Left hindlimb (tissue), 1 donor: ENCODE data around the gene IL32.
"Not testable (repeated sequence)": the region's sequence is repeated elsewhere in the genome, so short reads cannot be mapped to it uniquely, and the experiment has no call there.

Source experiments
- DNase-seq: peaks from one replicate; pipeline ENCODE4 v3.0.0-alpha.2; 2018

The IL32 gene

DNA sequence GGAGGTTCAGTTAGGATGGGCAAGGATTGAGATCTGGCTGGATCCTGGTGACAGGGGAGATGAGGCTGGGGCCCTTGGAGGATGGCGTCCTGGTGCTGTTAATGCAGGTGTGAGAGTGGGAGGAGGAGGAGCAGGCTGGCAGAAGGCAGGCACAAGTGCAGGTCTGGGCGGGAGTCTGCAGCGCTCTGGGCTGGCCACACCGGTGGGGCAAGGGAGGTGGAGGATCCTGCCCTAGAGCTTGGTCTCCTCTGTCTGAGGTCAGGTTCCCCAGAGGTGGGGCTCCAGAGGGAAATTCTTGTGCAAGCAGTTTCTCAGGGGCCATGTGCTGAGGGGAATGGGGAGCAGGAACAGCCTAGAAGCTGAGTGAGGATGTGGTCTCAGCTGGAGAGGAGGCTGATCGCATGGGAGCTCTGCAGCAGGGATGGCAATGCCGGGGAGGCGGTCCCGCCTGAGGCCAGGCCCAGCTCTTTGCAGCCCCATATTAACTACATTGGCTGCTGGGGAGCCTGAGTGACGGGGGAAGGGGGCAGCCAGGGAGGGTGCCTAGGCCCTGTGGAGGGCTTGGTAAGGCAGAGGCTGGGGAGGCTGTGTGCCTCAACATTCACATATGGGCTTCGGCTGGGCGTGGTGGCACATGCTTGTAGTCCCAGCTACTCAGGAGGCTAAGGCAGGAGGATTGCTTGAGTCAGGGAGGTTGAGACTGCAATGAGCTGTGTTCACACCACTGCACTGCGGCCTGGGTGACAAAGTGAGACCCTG, 12.7 kb upstream of the IL32 start:
- DNase-seq = not testable (repeated sequence)

- DNase-seq = not testable (repeated sequence)
These were observed 12.1 kb upstream of the IL32 start for GRCh38 chr16:3053330-3053710.

- DNase-seq = no peak
These were observed 10.3 kb upstream of the IL32 start for GRCh38 chr16:3054965-3055733.

DNA sequence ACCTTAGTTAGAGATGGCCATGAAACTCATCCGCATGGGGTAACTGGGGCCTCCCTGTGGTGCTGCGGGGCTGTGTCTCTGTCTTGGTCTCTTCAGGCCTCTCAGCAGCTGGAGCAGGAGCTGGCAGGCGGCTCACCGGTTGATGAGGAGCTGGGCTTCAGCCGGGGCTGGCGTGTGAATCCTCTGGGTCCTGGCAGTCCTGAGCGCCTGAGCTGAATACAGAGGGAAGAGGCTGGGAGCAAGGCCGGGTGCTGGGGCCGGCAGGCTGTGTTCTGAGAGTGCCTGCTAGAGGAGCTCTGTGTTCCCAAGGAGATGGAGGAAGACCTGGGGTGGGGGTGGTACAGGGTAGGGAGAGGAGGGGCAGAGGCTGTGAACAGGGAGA, 9.7 kb upstream of the IL32 start:
- not testable (repeated sequence) for DNase-seq

GRCh38 chr16:3056336-3057180, 8.9 kb upstream of the IL32 start:
- DNase-seq = no peak

DNA sequence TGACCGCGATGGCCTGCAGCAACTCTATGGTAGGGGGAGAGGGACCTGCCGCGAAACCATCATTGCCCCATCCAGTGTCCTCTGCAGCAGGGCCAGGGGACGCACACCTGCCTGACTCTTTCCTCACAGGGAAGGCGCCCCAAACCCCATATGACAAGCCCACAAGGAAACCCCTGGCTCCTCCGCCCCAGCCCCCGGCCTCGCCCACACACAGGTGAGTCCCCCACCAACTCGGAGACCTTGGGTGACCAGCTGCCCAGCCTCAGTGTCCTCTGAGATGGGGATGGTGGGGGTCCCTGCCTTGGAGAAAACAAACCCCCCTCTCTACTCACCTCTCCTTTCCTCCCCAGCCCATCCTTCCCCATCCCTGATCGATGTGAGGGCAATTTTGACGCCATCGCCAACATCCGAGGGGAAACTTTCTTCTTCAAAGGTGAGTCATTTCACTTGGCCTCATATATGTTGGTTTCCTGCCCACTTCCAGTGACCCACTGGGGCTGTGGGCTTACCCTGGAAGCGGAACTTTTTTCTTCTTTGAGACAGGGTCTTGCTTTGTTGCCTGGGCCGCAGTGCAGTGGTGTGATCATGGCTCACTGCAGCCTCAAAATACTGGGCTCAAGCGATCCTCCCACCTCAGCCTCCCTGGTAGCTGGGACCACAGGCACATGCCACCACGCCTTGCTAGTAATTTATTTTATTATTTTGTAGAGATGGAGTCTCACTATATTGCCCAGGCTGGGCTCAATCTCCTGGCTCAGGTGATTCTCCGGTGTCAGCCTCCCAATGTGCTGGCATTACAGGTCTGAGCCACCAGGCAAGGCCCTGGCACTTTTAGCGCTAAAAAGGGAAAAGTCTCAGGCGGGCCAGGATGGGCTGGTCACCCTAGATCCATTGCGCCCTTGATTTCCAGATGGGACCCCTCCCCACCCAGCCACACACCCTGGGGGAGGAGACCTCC, 8.0 kb upstream of the IL32 start:
- no peak for DNase-seq

DNA sequence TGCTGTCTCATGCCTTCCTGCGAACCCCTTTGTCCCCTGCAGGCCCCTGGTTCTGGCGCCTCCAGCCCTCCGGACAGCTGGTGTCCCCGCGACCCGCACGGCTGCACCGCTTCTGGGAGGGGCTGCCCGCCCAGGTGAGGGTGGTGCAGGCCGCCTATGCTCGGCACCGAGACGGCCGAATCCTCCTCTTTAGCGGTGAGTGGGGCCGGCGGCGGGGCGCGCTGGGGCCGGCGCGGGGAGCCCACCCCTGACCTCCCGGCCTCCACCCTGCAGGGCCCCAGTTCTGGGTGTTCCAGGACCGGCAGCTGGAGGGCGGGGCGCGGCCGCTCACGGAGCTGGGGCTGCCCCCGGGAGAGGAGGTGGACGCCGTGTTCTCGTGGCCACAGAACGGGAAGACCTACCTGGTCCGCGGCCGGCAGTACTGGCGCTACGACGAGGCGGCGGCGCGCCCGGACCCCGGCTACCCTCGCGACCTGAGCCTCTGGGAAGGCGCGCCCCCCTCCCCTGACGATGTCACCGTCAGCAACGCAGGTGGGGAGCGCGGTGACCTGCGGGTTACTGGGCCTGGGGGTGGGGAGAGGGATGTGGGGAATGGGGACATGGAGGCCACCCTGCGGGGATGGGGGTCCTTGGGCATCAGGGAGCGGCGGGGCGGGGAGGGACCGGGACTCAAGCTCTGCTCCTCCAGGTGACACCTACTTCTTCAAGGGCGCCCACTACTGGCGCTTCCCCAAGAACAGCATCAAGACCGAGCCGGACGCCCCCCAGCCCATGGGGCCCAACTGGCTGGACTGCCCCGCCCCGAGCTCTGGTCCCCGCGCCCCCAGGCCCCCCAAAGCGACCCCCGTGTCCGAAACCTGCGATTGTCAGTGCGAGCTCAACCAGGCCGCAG, 7.1 kb upstream of the IL32 start:
- DNase-seq = peak; percentile 56

DNA sequence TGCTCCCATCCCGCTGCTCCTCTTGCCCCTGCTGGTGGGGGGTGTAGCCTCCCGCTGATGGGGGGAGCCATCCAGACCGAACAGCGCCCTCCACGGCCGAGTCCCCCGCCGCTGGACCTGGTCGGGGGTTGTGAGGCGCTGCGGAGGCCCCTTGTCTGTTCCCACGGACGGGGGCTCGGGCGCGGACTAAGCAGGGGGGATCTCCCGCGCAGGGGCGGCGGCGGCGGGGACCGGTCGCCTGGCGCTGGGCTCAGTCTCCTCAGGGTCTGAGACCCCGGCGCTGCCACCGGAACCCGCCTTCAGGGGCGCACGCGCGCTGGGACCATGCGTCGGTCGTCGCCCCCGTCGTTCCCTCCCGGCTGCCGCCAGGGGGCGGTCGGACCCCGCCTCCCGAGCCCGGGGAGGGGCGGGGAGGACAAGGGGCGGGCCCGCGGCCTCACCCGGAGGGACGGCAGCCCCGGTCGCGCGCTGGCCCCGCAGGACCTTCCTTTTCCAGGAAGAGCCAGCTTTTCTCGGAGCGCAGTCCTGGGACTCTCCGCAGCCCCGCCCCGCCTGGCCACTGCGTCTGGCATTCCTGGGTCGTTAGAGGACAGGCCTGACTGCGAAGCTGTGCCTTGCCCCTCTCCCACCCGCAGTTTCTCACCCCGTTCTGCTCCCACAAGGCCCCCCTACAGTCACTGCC, 6.3 kb upstream of the IL32 start:
- peak; percentile 91 for DNase-seq

GRCh38 chr16:3059723-3060242, 5.7 kb upstream of the IL32 start:
- DNase-seq = no peak

DNA sequence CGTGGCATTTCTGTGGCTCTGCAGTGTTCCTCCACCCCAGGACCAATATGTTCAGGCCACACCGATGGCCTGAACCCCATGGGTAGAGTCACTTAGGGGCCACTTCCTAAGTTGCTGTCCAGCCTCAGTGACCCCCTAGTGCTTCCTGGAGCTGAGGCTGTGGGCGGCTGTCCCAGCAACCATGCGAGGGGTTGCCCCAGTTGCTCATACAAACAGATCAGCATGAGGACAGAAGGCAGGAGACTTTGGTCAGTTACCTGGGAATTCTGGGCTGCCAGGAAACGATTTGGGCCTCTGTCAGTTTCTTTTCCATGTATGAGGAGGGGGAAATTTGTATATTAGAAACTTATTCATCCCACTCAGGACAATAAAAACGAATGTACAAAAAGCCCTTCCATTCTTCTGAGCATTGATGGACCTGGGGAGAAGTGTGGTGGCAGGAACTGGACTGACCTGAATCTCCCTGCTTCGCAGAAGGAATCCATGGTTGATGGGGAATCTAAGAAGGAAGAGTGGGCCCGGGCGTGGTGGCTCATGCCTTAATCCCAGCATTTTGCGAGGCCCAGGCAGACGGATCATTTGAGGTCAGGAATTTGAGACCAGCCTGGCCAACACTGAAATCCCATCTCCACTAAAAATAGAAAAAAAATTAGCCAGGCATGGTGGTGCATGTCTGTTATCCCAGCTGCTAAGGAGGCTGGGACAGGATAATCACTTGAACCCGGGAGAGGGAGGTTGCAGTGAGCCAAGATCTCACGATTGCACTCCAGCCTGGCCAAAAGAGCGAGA, 4.9 kb upstream of the IL32 start:
- DNase-seq = no peak

DNA sequence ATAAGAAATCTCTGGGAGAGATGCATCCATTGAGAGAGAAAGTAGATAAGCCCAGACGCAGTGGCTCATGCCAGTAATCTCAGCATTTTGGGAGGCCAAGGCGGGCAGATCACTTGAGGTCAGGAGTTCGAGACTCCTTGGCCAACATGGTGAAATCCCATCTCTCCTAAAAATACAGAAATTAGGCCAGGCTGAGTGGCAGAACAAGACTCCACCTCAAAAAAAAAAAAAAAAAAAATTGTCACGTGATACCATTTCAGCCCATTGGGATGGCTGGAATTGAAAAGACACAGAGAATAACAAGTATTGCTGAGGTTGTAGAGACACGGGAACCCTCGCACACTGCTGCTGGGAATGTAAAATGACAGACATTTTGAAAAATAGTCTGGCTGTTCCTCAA, 2.9 kb upstream of the IL32 start:
- no peak for DNase-seq

DNA sequence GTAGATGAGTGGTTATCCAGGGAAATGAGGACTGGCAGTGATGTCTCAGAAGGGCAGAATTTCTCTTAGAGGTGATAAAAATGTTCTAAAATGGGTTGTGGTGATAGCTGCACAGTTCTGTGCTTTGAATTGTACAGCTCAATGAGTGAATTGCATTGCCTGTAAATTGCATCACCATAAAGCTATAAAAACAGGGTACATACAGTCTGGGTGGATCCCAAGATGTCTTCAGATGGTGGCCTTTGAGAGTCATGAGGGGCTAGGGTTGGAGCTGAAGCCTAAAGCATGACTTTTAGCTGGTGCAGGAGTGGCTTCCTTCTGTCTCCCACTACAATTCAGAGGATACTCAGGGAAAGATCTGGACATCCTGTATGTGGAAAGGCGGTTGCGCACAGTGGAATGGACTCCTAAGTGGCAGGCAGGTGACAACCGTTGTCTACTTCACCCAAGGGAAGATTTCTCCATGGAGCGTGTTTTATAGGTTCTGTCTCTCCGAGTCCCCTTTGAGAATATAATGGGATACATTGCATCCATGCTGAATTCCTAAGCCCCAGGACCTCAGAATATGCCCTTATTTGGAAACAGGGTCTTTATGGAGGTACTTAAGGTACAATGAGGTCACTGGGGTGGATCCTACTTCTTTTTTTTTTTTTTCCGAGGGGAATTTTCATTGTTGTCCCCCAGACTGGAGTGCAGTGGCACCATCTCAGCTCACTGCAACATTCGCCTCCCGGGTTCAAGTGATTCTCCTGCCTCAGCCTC, 1.6 kb upstream of the IL32 start:
- DNase-seq = no peak

DNA sequence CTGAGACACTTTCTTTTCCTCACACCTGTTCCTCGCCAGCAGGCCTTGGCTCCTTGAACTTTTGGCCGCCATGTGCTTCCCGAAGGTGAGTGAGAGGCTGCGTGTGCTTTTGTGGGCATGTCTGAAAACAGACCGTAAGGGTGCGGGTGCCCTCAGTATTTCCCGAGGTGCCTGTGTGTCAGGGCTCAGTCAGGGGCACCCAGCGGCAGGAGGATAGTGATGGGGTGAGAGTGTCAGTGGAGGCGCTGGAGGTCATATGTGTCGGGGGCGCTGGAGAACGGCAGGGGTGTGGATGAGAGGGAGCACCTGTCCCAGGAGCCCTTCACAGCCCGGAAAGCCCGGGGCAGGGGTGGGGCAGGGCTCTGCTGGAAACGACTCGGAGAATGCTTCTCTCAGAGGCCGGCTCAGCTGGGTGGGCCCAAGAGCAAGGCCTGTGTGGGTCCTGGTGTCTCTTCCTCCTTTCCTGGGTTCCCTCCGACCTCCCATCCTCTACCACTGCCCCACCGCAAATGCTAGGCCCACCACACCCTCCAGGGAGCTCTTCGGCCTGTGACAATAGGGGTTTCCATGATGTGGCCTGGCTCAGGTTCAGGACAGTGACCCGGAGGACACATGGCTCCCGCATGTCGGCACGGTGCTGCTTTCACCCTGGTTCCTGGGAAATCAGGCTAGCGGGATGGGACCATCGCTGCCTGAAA, 451 bp downstream of the IL32 start:
- DNase-seq = no peak

DNA sequence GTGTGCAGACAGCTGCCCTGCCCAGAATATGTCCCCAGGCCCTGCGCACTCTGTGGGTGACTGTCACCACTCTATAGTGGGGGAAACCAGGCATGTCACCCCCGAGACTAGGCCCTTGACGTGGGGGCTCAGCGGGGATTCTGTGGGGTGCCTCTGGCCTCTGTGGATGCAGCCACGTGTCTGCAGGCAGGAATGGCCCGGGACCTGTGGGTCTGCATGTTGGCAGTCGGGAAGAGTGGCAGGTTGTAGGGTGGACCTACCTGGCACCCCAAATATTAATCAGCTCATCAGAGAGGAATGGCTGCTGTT, 954 bp downstream of the IL32 start:
- DNase-seq = no peak

GRCh38 chr16:3068487-3068886, 3.0 kb downstream of the IL32 start:
- DNase-seq = no peak

GRCh38 chr16:3069146-3069545, 3.7 kb downstream of the IL32 start:
- not testable (repeated sequence) for DNase-seq

GRCh38 chr16:3070608-3071111, 5.2 kb downstream of the IL32 start:
- DNase-seq = no peak

- DNase-seq = no peak
These were observed 6.2 kb downstream of the IL32 start for GRCh38 chr16:3071655-3072054.
